ENCODE results near the gene TNFAIP6.

DNA sequence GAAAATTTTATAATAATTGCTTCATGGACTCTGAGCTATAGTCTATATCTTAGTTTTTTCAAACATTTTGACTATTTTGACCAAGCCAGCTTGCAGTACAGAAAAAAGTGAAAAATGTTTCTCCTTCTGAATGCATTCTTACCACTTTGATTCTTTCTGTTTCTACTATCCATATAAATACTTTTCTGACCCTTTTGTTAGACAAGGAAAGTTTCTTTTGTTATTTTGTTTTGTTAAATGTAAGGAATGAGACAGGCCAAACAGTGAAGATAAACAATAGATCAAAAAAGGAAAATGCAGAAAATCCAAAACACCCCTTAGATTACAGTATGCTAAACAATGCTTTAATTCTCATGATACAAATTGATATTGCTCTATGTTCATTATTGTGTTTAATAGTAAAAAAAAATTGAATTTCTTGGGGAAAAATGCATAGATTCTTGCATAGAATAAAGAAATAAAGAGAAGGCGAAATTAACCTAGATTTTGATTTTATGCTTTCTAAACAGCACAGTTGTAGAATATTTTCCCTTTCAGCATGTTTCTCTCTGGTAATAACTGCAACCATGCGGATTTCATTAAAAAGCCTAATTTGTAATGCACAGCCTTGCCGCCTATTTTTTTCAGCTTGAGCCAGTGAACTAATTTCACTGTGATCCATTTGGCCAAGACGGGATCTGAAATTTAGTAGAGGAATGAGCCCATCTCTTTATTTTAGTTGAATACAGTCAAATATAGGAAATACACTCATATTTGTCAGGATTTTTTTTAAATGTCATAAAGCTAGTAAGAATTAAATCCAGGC is 976 bp downstream of the TNFAIP6 start:
- TF ChIP-seq CTCF (IDR thresholded peaks at IDR 0.05) (no peak), POLR2A (IDR thresholded peaks at IDR 0.05) (no peak)
